HEK293 (cell line): ENCODE measurements around the gene CDHR1.

Source experiments
- CTCF ChIA-PET: fragments of 350-600 bp; formaldehyde crosslinking; extraction: SDS; loops from one replicate; lab custom pipeline; 2021; ENCODE audit warnings: antibody characterized with exemption; lab: Yijun Ruan, JAX
- POLR2A ChIA-PET: fragments of 300-600 bp; formaldehyde crosslinking; extraction: SDS; loops from one replicate; lab custom pipeline; 2020; ENCODE audit warnings: antibody characterized with exemption, inconsistent platforms; lab: Yijun Ruan, JAX
- H3K27ac ChIP-seq: fragments of 200-500 bp; sonication (Bioruptor generic); 2 replicates; pipeline ENCODE4 v1.5.1; 2014; ENCODE audit warnings: low read depth, low read length, control low read depth, inconsistent platforms; ENCODE audit errors: extremely low read depth
- H3K36me3 ChIP-seq, 2 experiments: fragments of 200-500 bp in 1 of 2; sonication (Bioruptor generic) in 1 of 2; 1 replicate in 1 of 2; 2 replicates in 1 of 2; pipeline ENCODE4 v1.5.1; 2014 to 2017; ENCODE audit warnings: inconsistent platforms in 2 of 2, low read length in 2 of 2; ENCODE audit not compliant: control insufficient read depth in 2 of 2, insufficient read depth in 1 of 2
- H3K4me1 ChIP-seq: fragments of 200-500 bp; sonication (Bioruptor generic); 2 replicates; pipeline ENCODE4 v1.5.1; 2014; ENCODE audit warnings: mild to moderate bottlenecking, low read length, inconsistent platforms; ENCODE audit not compliant: control insufficient read depth, insufficient read depth
- H3K4me3 ChIP-seq: 2 replicates; pipeline ENCODE4 v1.5.1; 2011; ENCODE audit warnings: low read depth, mild to moderate bottlenecking, control low read depth, low read length, moderate library complexity
- H3K9me3 ChIP-seq: fragments of 200-500 bp; sonication (Bioruptor generic); 2 replicates; pipeline ENCODE4 v1.5.1; 2014; ENCODE audit warnings: low read depth, low read length, inconsistent platforms; ENCODE audit not compliant: control insufficient read depth, insufficient read depth
- FEZF1 ChIP-seq: fragments of 450-650 bp; formaldehyde crosslinking; IDR thresholded peaks from 2 replicates; pipeline ENCODE4 v1.5.1; 2016; ENCODE audit warnings: missing biosample characterization, missing genetic modification characterization
- GLIS2 ChIP-seq: fragments of 450-650 bp; formaldehyde crosslinking; IDR thresholded peaks from 2 replicates; pipeline ENCODE4 v1.5.1; 2016; ENCODE audit warnings: missing biosample characterization, missing genetic modification characterization
- KLF9 ChIP-seq: fragments of 450-650 bp; formaldehyde crosslinking; IDR thresholded peaks from 2 replicates; pipeline ENCODE4 v1.5.1; 2016; ENCODE audit warnings: missing biosample characterization, missing genetic modification characterization, low read depth
- MYNN ChIP-seq: fragments of 450-650 bp; formaldehyde crosslinking; IDR thresholded peaks from 2 replicates; pipeline ENCODE4 v1.5.1; 2016; ENCODE audit warnings: missing biosample characterization, missing genetic modification characterization, borderline replicate concordance
- SP3 ChIP-seq: fragments of 450-650 bp; formaldehyde crosslinking; IDR thresholded peaks from 2 replicates; pipeline ENCODE4 v1.5.1; 2016; ENCODE audit warnings: missing biosample characterization, missing genetic modification characterization
- ZBTB1 ChIP-seq: fragments of 450-650 bp; formaldehyde crosslinking; IDR thresholded peaks from 2 replicates; pipeline ENCODE4 v1.5.1; 2016; ENCODE audit warnings: missing biosample characterization, missing genetic modification characterization
- ZBTB17 ChIP-seq: fragments of 450-650 bp; formaldehyde crosslinking; IDR thresholded peaks from 2 replicates; pipeline ENCODE4 v1.5.1; 2016; ENCODE audit warnings: missing biosample characterization, missing genetic modification characterization
- ZBTB48 ChIP-seq: fragments of 450-650 bp; formaldehyde crosslinking; IDR thresholded peaks from 2 replicates; pipeline ENCODE4 v1.5.1; 2016; ENCODE audit warnings: missing biosample characterization, missing genetic modification characterization
- ZNF112 ChIP-seq: fragments of 450-650 bp; formaldehyde crosslinking; IDR thresholded peaks from 2 replicates; pipeline ENCODE4 v1.5.0; 2017; ENCODE audit warnings: missing biosample characterization, missing genetic modification characterization
- ZNF114 ChIP-seq: fragments of 450-650 bp; formaldehyde crosslinking; IDR thresholded peaks from 2 replicates; pipeline ENCODE4 v1.5.0; 2017; ENCODE audit warnings: missing biosample characterization, missing genetic modification characterization
- ZNF157 ChIP-seq: fragments of 450-650 bp; formaldehyde crosslinking; IDR thresholded peaks from 2 replicates; pipeline ENCODE4 v1.5.1; 2016; ENCODE audit warnings: missing biosample characterization, missing genetic modification characterization
- ZNF214 ChIP-seq: fragments of 450-650 bp; formaldehyde crosslinking; IDR thresholded peaks from 2 replicates; pipeline ENCODE4 v1.5.1; 2017; ENCODE audit warnings: missing biosample characterization, mild to moderate bottlenecking, missing genetic modification characterization, borderline replicate concordance
- ZNF221 ChIP-seq: fragments of 450-650 bp; formaldehyde crosslinking; IDR thresholded peaks from 2 replicates; pipeline ENCODE4 v1.5.1; 2017; ENCODE audit warnings: missing biosample characterization, missing genetic modification characterization, borderline replicate concordance
- ZNF341 ChIP-seq: fragments of 450-650 bp; formaldehyde crosslinking; IDR thresholded peaks from 2 replicates; pipeline ENCODE4; 2016; ENCODE audit warnings: low read depth, missing biosample characterization, missing genetic modification characterization
- ZNF416 ChIP-seq: fragments of 450-650 bp; formaldehyde crosslinking; IDR thresholded peaks from 2 replicates; pipeline ENCODE4 v1.5.1; 2016; ENCODE audit warnings: missing biosample characterization, missing genetic modification characterization
- ZNF549 ChIP-seq: fragments of 450-650 bp; IDR thresholded peaks from 2 replicates; pipeline ENCODE4 v1.5.1; 2018; ENCODE audit warnings: missing biosample characterization, missing genetic modification characterization, mild to moderate bottlenecking, inconsistent platforms, moderate library complexity
- ZSCAN16 ChIP-seq: fragments of 450-650 bp; formaldehyde crosslinking; IDR thresholded peaks from 2 replicates; pipeline ENCODE4 v1.5.1; 2016; ENCODE audit warnings: missing biosample characterization, missing genetic modification characterization
- TF ChIP-seq, protein P1 (sequence below): fragments of 450-650 bp; formaldehyde crosslinking; IDR thresholded peaks from 2 replicates; pipeline ENCODE4 v1.5.1; 2016; ENCODE audit warnings: missing biosample characterization, missing genetic modification characterization, low read depth
- TF ChIP-seq, protein P2 (sequence below): fragments of 450-650 bp; formaldehyde crosslinking; IDR thresholded peaks from 2 replicates; pipeline ENCODE4 v1.5.1; 2017; ENCODE audit warnings: missing biosample characterization, missing genetic modification characterization
- TF ChIP-seq, protein P3 (sequence below): fragments of 450-650 bp; formaldehyde crosslinking; IDR thresholded peaks from 2 replicates; pipeline ENCODE4 v1.5.1; 2016; ENCODE audit warnings: missing biosample characterization, missing genetic modification characterization, borderline replicate concordance

The CDHR1 gene

DNA sequence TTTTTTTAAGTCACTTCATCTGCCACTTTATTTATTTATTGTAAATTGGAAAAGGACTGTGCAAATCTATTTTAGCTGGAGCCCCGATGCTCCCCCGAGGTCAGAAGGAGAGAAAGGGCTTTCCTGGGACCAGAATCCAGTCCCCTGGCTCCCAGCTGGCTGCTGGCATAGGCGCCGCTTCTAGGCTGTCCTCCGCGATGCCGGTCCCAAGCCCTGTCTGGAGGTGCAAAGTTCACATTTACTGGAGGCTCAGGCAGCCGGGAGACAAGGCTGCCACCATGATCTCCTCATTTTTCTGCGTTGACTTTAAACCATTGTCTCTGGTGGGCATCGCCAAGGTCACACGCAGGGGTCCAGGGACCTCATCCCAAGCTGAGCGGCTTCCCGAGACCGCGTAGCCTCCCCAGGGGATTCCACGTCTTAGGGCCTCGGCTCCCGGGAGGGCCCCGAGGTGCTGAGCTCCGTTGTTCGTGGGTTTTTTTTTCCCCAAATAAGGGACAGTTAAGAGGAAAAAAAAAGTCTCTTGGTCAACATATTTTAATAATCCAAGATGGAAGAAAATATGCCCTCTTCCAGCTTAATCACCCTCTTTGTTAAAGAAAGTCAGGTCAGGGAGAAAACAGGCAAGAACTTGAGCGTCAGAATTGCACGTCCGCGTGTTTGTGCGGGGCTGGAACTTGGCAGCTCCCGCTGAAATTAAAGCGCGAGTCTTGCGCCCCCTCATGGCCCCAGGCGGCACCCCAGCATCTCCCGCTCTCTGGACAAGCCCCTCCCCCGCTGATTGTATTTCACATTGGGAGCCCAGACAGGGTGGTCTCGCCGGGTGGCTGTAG lies 62.4 kb downstream of the CDHR1 start (continued):
- no peak for TF ChIP-seq ZNF221
- no peak for TF ChIP-seq ZNF214 (tag by site-specific recombination)
- TF ChIP-seq ZNF341 (tag by site-specific recombination), result no peak
- TF ChIP-seq, protein P1, sequence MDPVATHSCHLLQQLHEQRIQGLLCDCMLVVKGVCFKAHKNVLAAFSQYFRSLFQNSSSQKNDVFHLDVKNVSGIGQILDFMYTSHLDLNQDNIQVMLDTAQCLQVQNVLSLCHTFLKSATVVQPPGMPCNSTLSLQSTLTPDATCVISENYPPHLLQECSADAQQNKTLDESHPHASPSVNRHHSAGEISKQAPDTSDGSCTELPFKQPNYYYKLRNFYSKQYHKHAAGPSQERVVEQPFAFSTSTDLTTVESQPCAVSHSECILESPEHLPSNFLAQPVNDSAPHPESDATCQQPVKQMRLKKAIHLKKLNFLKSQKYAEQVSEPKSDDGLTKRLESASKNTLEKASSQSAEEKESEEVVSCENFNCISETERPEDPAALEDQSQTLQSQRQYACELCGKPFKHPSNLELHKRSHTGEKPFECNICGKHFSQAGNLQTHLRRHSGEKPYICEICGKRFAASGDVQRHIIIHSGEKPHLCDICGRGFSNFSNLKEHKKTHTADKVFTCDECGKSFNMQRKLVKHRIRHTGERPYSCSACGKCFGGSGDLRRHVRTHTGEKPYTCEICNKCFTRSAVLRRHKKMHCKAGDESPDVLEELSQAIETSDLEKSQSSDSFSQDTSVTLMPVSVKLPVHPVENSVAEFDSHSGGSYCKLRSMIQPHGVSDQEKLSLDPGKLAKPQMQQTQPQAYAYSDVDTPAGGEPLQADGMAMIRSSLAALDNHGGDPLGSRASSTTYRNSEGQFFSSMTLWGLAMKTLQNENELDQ (tag by site-specific recombination), result no peak
- TF ChIP-seq ZNF549, result no peak
- TF ChIP-seq ZNF112 (tag by site-specific recombination), result no peak

DNA sequence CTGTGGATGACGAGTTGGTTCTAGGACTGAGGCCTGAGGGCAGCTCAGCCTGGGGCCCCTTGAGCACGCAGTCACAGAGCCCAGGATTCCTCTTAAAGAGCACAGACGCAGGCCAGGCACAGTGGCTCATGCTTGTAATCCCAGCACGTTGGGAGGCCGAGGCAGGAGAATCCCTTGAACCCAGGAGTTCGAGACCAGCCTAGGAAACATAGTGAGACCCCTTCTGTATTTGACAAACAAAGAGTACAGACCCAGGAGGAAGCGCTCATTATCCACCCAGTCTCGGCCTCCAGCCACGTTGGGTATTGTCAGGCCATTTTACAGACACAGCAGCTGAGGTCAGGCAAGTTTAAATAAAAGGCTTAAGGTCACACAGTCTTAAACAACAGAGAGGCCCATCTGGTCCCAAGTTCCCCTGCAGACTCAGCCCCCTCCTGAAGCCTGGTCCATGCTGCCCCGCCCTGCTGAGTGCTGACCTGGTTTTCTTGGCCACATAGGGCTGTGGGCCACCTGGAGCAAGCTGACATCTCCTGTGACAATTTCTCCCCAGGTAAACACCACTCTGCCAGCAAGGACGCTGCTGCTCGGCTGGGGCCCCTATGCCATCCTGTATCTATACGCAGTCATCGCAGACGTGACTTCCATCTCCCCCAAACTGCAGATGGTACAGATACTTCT lies 63.1 kb downstream of the CDHR1 start:
- ChIA-PET POLR2A (no interaction called here), CTCF (interaction anchor here (0.7 to 2.4 kb wide), 11 partner anchors 10 to 280 kb away, joined by 3 to 18 read pairs (median 4); partner anchors contain the start of gene RGR)
- no peak overlapping the region for H3K27ac ChIP-seq
- no peaks in the 10 kb centered on the region for H3K9me3 ChIP-seq
- no peaks in the 10 kb centered on the region for H3K4me1 ChIP-seq
- TF ChIP-seq FEZF1 (tag by site-specific recombination), result no peak
- TF ChIP-seq, protein P2, sequence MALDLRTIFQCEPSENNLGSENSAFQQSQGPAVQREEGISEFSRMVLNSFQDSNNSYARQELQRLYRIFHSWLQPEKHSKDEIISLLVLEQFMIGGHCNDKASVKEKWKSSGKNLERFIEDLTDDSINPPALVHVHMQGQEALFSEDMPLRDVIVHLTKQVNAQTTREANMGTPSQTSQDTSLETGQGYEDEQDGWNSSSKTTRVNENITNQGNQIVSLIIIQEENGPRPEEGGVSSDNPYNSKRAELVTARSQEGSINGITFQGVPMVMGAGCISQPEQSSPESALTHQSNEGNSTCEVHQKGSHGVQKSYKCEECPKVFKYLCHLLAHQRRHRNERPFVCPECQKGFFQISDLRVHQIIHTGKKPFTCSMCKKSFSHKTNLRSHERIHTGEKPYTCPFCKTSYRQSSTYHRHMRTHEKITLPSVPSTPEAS (tag by site-specific recombination), result no peak
- no peak for TF ChIP-seq ZSCAN16 (tag by site-specific recombination)
- TF ChIP-seq, protein P3, sequence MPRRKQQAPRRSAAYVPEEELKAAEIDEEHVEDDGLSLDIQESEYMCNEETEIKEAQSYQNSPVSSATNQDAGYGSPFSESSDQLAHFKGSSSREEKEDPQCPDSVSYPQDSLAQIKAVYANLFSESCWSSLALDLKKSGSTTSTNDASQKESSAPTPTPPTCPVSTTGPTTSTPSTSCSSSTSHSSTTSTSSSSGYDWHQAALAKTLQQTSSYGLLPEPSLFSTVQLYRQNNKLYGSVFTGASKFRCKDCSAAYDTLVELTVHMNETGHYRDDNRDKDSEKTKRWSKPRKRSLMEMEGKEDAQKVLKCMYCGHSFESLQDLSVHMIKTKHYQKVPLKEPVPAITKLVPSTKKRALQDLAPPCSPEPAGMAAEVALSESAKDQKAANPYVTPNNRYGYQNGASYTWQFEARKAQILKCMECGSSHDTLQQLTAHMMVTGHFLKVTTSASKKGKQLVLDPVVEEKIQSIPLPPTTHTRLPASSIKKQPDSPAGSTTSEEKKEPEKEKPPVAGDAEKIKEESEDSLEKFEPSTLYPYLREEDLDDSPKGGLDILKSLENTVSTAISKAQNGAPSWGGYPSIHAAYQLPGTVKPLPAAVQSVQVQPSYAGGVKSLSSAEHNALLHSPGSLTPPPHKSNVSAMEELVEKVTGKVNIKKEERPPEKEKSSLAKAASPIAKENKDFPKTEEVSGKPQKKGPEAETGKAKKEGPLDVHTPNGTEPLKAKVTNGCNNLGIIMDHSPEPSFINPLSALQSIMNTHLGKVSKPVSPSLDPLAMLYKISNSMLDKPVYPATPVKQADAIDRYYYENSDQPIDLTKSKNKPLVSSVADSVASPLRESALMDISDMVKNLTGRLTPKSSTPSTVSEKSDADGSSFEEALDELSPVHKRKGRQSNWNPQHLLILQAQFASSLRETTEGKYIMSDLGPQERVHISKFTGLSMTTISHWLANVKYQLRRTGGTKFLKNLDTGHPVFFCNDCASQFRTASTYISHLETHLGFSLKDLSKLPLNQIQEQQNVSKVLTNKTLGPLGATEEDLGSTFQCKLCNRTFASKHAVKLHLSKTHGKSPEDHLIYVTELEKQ (tag by site-specific recombination), result no peak
- TF ChIP-seq ZNF157, result no peak
- TF ChIP-seq SP3 (tag by site-specific recombination), result no peak
- TF ChIP-seq ZBTB1 (tag by site-specific recombination), result no peak
- H3K4me3 ChIP-seq, result no peak overlapping the region
- no peaks in the 10 kb centered on the region for H3K36me3 ChIP-seq

DNA sequence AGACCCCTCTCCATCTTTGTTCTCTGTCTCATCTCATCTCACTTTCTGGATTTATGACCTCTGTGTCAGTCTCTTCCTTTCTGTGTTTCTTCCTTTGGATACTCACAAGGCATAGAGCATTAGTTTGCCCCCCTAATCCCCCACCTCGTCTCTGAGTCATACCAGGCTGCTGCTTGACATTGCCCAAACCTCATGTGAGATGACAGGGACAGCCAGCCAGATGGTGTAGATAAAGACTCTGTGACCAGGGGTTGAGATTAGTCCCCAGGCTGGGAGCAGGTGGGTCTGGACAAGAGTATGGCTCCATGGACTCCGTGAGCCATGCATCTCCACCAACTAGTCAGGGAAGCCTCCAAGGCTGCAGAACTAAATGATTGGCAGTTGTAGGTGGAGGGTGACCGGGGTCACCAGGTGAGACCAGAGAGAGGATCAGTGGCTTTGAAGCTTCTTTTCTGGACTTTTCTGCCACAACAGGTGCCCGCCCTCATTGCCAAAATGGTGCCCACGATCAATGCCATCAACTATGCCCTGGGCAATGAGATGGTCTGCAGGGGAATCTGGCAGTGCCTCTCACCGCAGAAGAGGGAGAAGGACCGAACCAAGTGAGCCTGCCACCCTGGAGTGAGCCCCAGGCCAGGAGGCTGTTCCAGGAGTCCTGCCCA lies 63.8 kb downstream of the CDHR1 start:
- no peaks in the 10 kb centered on the region for H3K36me3 ChIP-seq
- ChIA-PET CTCF (interaction anchor here (0.7 to 2.0 kb wide), 2 partner anchors 9 to 110 kb away, joined by 4 to 5 read pairs; no protein-coding TSS in a partner anchor), POLR2A (no interaction called here)
- H3K4me3 ChIP-seq, result no peak overlapping the region
- no peak overlapping the region for H3K27ac ChIP-seq
- no peaks in the 10 kb centered on the region for H3K9me3 ChIP-seq
- no peaks in the 10 kb centered on the region for H3K4me1 ChIP-seq
- TF ChIP-seq ZBTB48, result no peak
- no peak for TF ChIP-seq ZBTB17 (tag by site-specific recombination)
- TF ChIP-seq MYNN (tag by site-specific recombination), result no peak
- TF ChIP-seq KLF9 (tag by site-specific recombination), result no peak
- no peak for TF ChIP-seq ZNF112 (tag by site-specific recombination)
- TF ChIP-seq GLIS2 (tag by site-specific recombination), result no peak
- no peak for TF ChIP-seq ZNF416 (tag by site-specific recombination)
- TF ChIP-seq ZNF114 (tag by site-specific recombination), result no peak
